Upper lobe of right lung (tissue), 1 donor: ENCODE results near the gene KCNC1. TPM values are rescaled to one million over a fixed set of nuclear protein-coding genes. Genes with fewer than 3 reads are reported as not detected.

ENCODE experiments used
- ATAC-seq: fragments of 200-7000 bp; cut with Tn5 transposase; one replicate; pipeline ENCODE4 v1.9.1; 2020; ENCODE audit warnings: mild to moderate bottlenecking, moderate library complexity
- DNase-seq: peaks from one replicate; pipeline ENCODE4 v3.0.0-alpha.2; 2020
- H3K27ac ChIP-seq: fragments of 200-600 bp; one replicate; pipeline ENCODE4 v1.8.0; 2022
- H3K27me3 ChIP-seq: fragments of 200-600 bp; one replicate; pipeline ENCODE4 v1.8.0; 2022; ENCODE audit warnings: mild to moderate bottlenecking
- H3K36me3 ChIP-seq: fragments of 200-600 bp; one replicate; pipeline ENCODE4 v1.8.0; 2022
- H3K4me1 ChIP-seq: fragments of 200-600 bp; one replicate; pipeline ENCODE4 v1.8.0; 2022
- H3K4me3 ChIP-seq: fragments of 200-600 bp; one replicate; pipeline ENCODE4 v1.8.0; 2022; ENCODE audit warnings: mild to moderate bottlenecking
- H3K9me3 ChIP-seq: fragments of 200-600 bp; one replicate; pipeline ENCODE4 v1.8.0; 2022
- intact Hi-C: fragments of 100-400 bp; cut with DNase I; formaldehyde crosslinking; loops from one replicate; pipeline ENCODE4 v1.11.0; 2022
- total RNA-seq: library from RNA; stranded (reverse); fragmentation: NEBNext Ultra II Directional; extraction: Animal tissue kit (Norgen Biotek cat#: 25700); gene quantifications from one replicate; pipeline ENCODE4 v1.2.1, GENCODE V29; 2021
- TF ChIP-seq, protein P1 (sequence below): fragments of 200-600 bp; IDR thresholded peaks from one replicate; pipeline ENCODE4 v1.8.0; 2022; ENCODE audit warnings: antibody characterized with exemption
- donor health status: DM: no; HTN: yes; CAD: no; lungs with severe emphysema.

Gene KCNC1
- total RNA-seq, 1 donor from 2014 or later: not detected

DNA sequence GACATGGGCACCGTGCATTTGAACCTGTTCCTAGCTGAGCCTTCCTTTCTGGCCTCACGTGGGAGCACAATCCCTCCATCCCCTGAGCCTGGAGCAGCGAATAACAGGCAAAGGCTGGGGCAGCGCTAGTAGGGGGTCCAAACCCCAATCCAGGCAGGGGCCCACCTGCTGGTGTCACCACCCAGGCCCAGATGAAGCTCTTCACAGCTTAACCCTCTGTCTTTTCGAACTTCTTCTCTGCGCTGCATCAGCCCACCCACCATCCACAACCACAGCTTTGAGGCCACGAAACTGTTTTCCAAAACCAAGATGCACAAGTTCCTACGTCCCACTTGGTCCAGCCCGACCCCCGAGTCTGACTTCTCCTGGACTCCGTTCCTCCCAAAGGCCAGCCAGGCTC lies 11.5 kb downstream of the KCNC1 start:
- Histone ChIP-seq H3K9me3 (no peaks in the 10 kb centered on the region), H3K27me3 (peaks cover 6% of the 10 kb centered on the region), H3K36me3 (no peaks in the 10 kb centered on the region), H3K27ac (no peak overlapping the region), H3K4me3 (no peak overlapping the region), H3K4me1 (no peaks in the 10 kb centered on the region)
- DNase-seq (peak; percentile 40), ATAC-seq (no peak)
- intact Hi-C loops: no loop called here
- TF ChIP-seq, protein P1, sequence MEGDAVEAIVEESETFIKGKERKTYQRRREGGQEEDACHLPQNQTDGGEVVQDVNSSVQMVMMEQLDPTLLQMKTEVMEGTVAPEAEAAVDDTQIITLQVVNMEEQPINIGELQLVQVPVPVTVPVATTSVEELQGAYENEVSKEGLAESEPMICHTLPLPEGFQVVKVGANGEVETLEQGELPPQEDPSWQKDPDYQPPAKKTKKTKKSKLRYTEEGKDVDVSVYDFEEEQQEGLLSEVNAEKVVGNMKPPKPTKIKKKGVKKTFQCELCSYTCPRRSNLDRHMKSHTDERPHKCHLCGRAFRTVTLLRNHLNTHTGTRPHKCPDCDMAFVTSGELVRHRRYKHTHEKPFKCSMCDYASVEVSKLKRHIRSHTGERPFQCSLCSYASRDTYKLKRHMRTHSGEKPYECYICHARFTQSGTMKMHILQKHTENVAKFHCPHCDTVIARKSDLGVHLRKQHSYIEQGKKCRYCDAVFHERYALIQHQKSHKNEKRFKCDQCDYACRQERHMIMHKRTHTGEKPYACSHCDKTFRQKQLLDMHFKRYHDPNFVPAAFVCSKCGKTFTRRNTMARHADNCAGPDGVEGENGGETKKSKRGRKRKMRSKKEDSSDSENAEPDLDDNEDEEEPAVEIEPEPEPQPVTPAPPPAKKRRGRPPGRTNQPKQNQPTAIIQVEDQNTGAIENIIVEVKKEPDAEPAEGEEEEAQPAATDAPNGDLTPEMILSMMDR: no peak

DNA sequence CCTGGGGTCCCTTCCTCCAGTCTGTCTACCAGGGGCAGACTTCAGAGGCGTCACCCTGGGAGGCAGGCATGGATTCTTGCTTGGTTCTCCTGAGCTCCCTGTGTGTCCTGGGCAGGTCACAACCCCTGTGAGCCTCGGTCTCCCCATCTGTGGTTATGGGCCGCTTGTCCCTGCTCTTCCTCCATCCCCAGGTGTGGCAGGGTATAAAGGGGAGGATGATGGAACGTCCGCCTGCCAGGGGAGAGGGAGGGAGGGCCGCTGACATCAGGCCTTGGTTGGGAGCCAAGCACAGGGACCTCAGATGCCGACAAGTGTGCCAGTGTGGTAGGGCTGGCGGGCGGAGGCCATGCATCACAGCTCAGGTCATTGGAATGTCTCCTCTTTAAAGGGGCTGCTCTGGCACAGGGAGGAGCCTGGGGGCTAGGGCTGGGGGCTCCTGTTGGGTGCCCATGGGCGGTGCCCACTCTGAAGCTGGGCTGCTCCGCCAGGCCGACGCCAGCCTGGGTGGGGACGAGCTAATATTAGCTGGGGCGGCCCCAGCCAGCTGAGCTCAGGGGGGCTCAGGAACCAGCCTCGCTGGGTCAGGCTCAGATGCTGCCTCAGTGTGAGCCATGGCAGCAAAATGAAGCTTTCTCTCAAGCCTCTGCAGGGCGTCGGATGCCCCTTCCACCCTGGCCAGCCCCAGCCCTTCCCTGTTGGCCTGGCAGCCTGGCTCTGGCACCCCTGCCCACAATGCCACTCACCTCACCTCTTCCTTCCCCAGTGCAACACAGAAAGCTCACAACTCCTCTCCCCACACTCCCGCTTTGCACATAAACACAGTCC lies 12.8 kb downstream of the KCNC1 start:
- ATAC-seq: no peak

DNA sequence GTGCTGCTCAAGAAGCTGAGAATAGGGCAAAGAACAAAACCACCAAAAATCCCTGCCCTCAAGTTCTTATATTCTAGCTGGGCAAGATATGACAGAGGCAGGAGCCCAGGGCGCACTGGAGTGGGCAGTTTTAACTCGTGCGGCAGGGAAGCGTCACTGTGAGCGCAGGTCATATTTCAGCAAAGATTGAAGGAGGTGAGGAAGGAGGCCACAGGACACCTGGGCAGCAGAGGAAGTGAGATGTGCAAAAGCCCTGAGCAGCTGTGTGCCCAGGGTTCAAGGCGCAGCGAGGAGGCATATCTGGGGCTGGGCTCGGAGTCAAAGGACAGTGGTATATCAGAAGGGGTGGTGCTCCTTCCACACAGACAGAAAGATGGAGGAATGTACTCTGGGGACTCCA lies 13.5 kb downstream of the KCNC1 start:
- ATAC-seq (no peak), DNase-seq (peak; percentile 43)
- no peak overlapping the region for H3K27ac ChIP-seq
- no peak overlapping the region for H3K4me3 ChIP-seq
- H3K9me3 ChIP-seq: no peaks in the 10 kb centered on the region
- no peaks in the 10 kb centered on the region for H3K36me3 ChIP-seq
- H3K4me1 ChIP-seq: no peaks in the 10 kb centered on the region
- TF ChIP-seq, protein P1: no peak
- intact Hi-C loops: no loop called here
- peaks cover 6% of the 10 kb centered on the region for H3K27me3 ChIP-seq

More for the DNA sequence above, 12.8 kb downstream of the KCNC1 start:
- H3K4me1 ChIP-seq: no peaks in the 10 kb centered on the region
- peak; percentile 48 for DNase-seq
- no peak overlapping the region for H3K27ac ChIP-seq
- H3K9me3 ChIP-seq: no peaks in the 10 kb centered on the region
- TF ChIP-seq, protein P1: no peak
- intact Hi-C loops: no loop called here
- H3K36me3 ChIP-seq: no peaks in the 10 kb centered on the region
- H3K27me3 ChIP-seq: peaks cover 6% of the 10 kb centered on the region
- H3K4me3 ChIP-seq: no peak overlapping the region

DNA sequence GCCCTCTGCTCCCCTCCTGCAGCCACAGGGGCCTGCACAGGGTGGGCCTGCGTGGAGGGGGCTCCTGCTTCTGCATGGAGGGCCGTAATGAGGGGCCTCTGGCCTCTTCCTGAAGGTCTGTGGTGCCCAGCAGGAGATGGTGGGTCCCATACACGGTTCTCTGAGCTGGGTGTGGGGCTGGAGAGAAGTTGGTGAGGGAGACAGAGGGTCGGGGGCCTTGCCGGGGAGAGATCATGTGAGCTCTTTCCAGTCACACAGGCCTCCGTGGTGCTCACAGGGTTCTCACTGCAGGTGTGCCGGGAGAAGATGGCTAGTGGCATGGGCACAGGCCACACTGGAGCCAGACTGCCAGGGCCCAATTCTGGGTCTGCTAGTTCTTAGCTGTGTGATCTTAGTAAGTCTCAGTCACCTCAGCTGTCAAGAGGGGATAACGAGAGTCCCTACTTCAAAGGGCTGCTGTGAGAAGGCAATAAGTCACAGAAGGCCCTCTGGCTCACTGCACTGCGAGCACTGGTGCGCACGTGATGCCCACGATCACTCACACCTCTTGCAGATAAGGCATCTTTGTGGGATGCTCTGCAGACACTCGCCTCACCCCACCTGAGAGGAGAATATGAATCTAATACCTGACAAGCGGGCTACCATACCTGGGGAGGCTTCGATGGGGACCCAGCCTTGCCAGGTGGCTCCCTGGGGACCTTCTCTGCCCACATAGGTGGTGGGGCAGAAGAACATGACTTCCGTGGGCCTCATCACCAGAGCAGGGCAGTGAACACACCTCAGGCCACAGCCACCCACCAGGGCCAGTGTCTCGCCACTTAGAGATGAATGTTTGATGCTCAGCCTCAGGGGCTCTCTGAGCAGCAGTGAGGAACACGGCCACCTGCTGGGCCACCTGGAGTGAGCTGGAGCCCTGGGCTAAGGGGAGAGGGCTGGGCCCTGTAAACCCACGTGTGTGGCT lies 14.5 kb downstream of the KCNC1 start:
- peak; percentile 49 for DNase-seq
- H3K36me3 ChIP-seq: no peaks in the 10 kb centered on the region
- intact Hi-C loops: no loop called here

More for the DNA sequence above, 14.5 kb downstream of the KCNC1 start:
- Histone ChIP-seq H3K4me1 (no peaks in the 10 kb centered on the region), H3K4me3 (no peak overlapping the region), H3K27ac (no peak overlapping the region), H3K27me3 (peaks cover 6% of the 10 kb centered on the region), H3K9me3 (no peaks in the 10 kb centered on the region)
- TF ChIP-seq, protein P1: no peak
- ATAC-seq: no peak
